ENCODE measurements around the gene CROCC. TPM values are rescaled to one million over a fixed set of nuclear protein-coding genes. Genes with fewer than 3 reads are reported as not detected.
"Not testable (repeated sequence)": the region's sequence is repeated elsewhere in the genome, so short reads cannot be mapped to it uniquely, and the experiment has no call there.

The CROCC gene
- total RNA-seq, 4 donors from 2014 or later, result 19.5 to 63.8 (median 23.3) TPM

DNA sequence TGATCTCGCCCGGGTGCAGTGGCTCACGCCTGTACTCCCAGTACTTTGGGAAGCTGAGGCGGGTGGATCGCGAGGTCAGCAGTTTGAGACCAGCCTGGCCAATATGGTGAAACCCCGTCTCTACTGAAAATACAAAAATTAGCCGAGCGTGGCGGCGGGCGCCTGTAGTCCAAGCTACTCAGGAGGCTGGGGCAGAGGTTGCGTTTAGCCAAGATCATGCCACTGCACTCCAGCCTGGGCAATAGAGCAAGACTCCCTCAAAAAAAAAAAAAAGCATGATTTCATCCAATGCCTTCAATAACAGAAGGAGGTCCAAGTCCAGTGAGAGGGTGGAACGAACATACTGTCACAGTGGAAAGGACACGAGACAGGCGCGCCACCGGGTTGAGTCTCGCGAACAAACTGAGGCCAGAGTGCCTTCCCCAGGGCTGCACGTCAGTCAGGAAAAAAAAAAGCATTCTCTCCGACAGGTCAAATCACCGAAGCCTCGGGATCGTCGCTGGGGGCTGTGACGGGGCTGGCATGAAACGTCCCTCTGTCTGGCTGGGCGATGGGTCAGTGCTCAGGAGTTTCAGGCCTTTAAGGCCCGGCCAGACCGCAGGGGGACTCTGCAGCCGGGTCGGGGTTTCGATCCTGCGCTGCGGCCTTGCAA is 8.4 kb upstream of the CROCC start:
- TF ChIP-seq, protein P1, sequence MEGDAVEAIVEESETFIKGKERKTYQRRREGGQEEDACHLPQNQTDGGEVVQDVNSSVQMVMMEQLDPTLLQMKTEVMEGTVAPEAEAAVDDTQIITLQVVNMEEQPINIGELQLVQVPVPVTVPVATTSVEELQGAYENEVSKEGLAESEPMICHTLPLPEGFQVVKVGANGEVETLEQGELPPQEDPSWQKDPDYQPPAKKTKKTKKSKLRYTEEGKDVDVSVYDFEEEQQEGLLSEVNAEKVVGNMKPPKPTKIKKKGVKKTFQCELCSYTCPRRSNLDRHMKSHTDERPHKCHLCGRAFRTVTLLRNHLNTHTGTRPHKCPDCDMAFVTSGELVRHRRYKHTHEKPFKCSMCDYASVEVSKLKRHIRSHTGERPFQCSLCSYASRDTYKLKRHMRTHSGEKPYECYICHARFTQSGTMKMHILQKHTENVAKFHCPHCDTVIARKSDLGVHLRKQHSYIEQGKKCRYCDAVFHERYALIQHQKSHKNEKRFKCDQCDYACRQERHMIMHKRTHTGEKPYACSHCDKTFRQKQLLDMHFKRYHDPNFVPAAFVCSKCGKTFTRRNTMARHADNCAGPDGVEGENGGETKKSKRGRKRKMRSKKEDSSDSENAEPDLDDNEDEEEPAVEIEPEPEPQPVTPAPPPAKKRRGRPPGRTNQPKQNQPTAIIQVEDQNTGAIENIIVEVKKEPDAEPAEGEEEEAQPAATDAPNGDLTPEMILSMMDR (IDR thresholded peaks at IDR 0.05), result no peak
- TF ChIP-seq POLR2A (IDR thresholded peaks at IDR 0.05), result no peak
- DNase-seq (ENCODE audit: low spot score in 2 of 2), result no peak
- no peak overlapping the region for H3K4me3 ChIP-seq (ENCODE audit: low read depth, poor library complexity, severe bottlenecking)
- intact Hi-C loops (cut with DNase I; ENCODE audit: low total_unique reads), result no loop called here
- 48 to 49% methylated on average over 36 of the region's 36 CpGs for WGBS, 2 donors

- no peak for TF ChIP-seq POLR2A (IDR thresholded peaks at IDR 0.05)
- TF ChIP-seq, protein P1 (IDR thresholded peaks at IDR 0.05), result no peak
- intact Hi-C loops (cut with DNase I; ENCODE audit: low total_unique reads), result no loop called here
- H3K4me3 ChIP-seq (ENCODE audit: low read depth, poor library complexity, severe bottlenecking), result peak overlapping the region; percentile 75
- DNase-seq (ENCODE audit: low spot score in 2 of 2), result peak; percentile 92 to 98
- 0 to 1% methylated on average over 50 to 73 of the region's 109 CpGs for WGBS, 2 donors
These were observed 7.7 kb upstream of the CROCC start for GRCh38 chr1:16913833-16914662.

DNA sequence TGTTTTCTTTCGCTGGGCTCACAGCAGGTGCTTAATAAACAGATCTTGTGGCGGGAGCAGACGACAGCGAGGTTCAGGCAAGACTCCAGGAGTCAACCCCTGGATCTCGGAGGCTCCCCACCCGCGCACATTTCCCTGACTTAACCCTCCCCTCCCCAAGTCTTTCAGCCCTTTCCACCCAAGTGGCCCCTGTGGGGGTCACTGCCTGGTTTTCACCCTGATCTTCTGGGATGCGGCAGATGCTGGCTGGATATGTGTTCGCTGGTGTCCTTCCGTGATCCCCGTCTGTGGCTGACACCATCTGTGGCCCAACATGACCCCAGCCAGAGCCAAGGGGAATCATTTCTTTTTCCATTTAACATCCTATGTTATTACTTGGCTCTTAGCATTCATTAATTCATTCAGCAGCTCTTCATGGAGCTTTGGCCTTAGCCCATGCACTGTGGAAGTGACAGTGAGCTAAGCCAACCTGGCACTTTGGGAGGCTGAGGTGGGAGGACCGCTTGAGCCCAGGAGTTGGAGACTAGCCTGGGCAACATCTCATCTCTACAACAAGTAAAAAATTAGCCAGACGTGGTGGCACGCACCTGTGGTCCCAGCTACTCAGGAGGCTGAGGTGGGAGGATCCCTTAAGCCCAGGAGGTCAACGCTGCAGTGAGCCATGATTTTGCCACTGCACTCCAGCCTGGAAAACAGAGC is 6.7 kb upstream of the CROCC start:
- H3K4me3 ChIP-seq (ENCODE audit: low read depth, poor library complexity, severe bottlenecking); intact Hi-C loops (cut with DNase I; ENCODE audit: low total_unique reads); DNase-seq (ENCODE audit: low spot score in 2 of 2): not testable (repeated sequence)
- WGBS, 2 donors, result 36 to 40% methylated on average over 15 of the region's 15 CpGs

DNA sequence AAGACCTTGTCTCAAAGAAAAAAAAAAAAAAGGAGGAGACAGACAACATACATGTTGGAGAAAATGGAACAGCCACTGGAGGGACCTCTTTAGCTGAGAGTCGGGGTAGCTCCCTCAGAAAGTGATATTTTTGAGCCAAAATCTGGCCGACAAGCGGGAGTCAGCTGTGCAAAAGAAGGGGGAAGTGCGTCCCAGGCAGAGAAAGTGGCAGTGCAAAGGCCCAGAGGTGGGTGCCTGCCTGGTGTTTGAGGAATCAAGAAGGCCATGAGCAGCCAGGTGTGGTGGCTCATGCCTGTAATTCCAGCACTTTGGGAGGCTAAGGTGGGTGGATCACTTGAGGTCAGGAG is 6.1 kb upstream of the CROCC start:
- no peak for TF ChIP-seq POLR2A (IDR thresholded peaks at IDR 0.05)
- TF ChIP-seq, protein P1 (IDR thresholded peaks at IDR 0.05), result no peak
- 73 to 78% methylated on average over 4 of the region's 4 CpGs for WGBS, 2 donors
- H3K4me3 ChIP-seq (ENCODE audit: low read depth, poor library complexity, severe bottlenecking), result no peak overlapping the region
- intact Hi-C loops (cut with DNase I; ENCODE audit: low total_unique reads), result no loop called here
- DNase-seq (ENCODE audit: low spot score in 2 of 2), result no peak

- DNase-seq (ENCODE audit: low spot score in 2 of 2); intact Hi-C loops (cut with DNase I; ENCODE audit: low total_unique reads); H3K4me3 ChIP-seq (ENCODE audit: low read depth, poor library complexity, severe bottlenecking): not testable (repeated sequence)
- 76 to 83% methylated on average over 10 of the region's 10 CpGs for WGBS, 2 donors
These were observed 5.5 kb upstream of the CROCC start for GRCh38 chr1:16916036-16916880.

DNA sequence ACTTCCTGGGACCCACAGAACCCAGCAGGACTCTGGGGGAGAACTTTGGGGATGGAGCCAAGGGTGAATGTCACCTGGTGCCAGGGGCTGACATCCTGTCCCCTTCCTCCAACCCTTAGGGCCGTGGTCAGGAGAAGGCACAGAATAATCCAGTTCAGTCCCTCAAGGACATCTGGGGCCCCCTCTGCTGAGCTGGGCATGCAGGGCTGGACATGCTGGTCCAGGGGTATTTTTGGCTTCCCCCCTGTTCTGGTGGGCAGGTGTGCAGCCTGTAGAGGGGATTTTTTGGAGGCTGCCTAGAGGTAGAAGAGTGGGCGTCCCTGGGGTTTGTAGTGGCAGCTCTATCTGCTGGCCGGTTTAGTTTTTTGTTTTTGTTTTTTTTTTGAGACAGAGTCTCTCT is 3.4 kb upstream of the CROCC start:
- DNase-seq (ENCODE audit: low spot score in 2 of 2), result no peak
- intact Hi-C loops (cut with DNase I; ENCODE audit: low total_unique reads), result no loop called here

GRCh38 chr1:16918936-16919665 is 2.6 kb upstream of the CROCC start:
- DNase-seq (ENCODE audit: low spot score in 2 of 2); intact Hi-C loops (cut with DNase I; ENCODE audit: low total_unique reads); H3K4me3 ChIP-seq (ENCODE audit: low read depth, poor library complexity, severe bottlenecking): not testable (repeated sequence)
- 90 to 91% methylated on average over 15 of the region's 15 CpGs for whole genome bisulfite sequencing, 2 donors

More for the DNA sequence above, 3.4 kb upstream of the CROCC start:
- TF ChIP-seq, protein P1 (IDR thresholded peaks at IDR 0.05), result no peak
- TF ChIP-seq POLR2A (IDR thresholded peaks at IDR 0.05), result no peak
- H3K4me3 ChIP-seq (ENCODE audit: low read depth, poor library complexity, severe bottlenecking), result no peak overlapping the region
- 74 to 87% methylated on average over 3 of the region's 3 CpGs for WGBS, 2 donors

Data from lower leg skin (tissue), 4 donors.